HG03159 (cell line): ENCODE measurements around the gene FAM117B.
"Not testable (repeated sequence)": the region's sequence is repeated elsewhere in the genome, so short reads cannot be mapped to it uniquely, and the experiment has no call there.

Experiments
- ATAC-seq: cut with Tn5 transposase; IDR thresholded peaks from one replicate; pipeline ENCODE4 v1.9.1; 2021; ENCODE audit warnings: mild to moderate bottlenecking, moderate library complexity; ENCODE audit not compliant: unreplicated experiment

FAM117B gene

GRCh38 chr2:202636213-202636513 lies 1.4 kb downstream of the FAM117B start:
- ATAC-seq, result no peak

GRCh38 chr2:202638721-202639120 lies 4.0 kb downstream of the FAM117B start:
- no peak for ATAC-seq

DNA sequence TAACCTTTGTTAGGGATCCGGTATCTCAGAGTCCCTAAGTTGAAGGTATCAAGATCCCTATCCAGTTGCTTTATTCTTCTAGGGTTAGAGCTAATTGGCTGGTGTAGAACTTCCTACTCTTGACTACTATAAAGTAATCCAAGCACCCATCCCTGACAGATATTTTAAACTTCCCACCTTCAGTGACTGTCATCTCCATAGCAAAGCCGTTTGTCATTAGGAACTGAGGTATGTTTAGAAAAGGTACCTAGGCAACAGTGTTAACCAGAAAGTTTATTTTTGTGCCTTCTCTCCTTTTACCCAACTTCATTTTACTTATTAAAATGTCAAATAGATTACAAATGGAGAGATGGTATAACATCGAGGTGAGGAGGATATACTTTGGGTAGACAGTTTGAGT lies 4.5 kb downstream of the FAM117B start:
- no peak for ATAC-seq

DNA sequence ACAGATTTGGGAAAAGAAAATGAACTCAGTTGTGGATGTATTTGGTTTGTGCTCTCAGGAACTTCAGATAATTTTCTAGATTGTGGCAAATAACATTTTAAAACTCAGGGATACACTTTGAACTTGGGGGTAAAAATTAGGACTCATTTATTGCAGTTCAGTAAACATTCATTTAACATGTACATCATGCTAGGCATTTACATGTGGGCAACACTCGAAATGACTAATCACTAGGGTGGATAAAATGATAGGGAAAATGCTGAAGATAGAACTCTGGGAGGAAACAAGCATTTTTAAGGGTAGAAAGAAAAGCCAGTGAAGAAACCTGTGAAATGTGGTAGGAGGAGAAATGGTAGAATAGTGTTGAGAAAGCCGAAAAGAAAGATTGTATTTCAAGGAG lies 7.8 kb downstream of the FAM117B start:
- ATAC-seq, result no peak

DNA sequence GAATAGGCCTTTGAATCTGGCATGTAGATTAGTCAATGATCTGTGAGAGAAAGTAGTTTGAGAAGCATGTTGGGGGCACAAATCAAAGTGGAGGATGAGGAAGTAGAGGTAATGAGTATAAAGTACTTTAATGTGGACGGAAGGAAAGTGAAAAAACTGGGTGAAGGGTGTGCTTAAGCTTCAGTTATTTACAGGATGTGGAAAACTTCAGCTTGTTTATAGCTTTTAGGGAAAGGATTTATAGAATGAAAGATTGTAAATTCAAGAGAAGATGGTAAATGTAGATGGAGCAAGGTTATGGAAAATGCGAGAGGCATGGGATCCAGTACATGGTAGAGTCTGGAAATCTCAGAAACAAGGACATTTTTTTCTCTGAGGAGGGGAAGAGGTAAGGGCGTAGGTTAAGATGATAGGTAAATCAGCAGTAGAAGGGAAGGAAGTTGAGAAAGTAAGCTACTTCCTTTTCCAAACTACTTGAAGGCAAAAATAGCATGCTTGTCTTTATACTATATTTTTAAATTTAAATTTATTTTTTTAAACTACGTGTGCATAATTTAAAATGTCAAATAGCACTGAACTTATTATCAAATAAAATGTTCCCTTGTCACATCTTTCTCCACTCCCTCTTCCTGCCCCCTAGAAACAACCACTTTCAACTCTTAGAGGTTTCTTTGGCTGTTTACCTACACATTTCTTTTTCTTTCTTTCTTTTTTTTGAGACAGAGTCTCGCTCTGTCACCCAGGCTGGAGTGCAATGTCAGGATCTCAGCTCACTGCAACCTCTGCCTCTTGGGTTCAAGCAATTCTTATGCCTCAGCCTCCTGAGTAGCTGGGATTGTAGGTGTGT lies 8.5 kb downstream of the FAM117B start:
- ATAC-seq, result no peak

DNA sequence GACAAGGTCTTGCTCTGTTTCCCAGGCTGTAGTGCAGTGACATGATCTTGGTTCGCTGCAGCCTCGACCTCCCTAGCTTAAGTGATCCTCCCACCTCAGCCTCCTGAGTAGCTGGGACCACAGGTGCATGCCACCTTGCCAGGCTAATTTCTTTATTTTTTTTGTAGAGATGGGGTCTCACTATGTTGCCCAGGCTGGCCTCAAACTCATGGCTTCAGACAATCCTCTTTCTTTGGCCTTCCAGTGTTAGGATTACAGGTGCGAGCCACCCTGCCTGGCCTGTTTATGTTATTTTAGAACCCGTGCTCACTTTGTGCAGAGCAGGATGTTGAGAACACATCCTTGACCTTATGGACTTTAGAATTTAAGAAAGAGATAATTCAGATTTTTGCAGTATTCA lies 17.4 kb downstream of the FAM117B start:
- no peak for ATAC-seq

DNA sequence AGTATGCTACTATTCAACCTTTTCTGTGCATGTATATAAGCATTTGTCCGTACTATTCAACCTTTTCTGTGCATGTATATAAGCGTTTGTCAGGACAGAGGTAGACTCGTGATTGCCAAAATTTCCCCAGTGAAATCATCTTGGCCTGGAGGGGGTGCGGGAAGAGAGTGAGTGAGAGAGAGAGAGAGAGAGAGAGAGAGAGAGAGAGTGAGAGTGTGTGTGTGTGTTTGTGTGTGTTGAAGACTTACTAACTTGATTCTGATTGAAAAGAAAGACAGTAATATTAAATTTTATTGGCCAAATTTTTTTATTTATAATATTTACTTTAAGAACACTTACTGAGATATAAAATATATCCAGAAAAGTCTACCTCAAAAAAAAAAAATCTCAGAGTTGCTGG lies 19.1 kb downstream of the FAM117B start:
- ATAC-seq, result no peak

DNA sequence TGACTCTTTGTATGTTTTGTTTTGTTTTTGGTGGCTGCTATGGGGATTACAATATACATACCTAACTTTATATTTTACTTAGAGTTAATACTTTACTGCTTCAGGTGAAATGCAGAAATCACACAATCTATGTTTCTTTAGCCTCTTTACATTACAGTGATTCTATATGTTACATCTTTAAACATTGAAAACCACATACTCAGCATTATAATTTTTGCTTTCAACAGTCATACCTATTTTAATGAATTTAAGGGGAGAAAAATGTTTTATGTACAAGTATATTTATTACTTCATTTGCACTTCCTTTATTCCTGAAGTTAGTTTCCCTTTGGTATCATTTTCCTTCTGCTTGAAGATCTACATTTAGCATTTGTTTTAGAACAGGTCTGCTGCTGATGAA lies 23.1 kb downstream of the FAM117B start:
- ATAC-seq, result no peak

DNA sequence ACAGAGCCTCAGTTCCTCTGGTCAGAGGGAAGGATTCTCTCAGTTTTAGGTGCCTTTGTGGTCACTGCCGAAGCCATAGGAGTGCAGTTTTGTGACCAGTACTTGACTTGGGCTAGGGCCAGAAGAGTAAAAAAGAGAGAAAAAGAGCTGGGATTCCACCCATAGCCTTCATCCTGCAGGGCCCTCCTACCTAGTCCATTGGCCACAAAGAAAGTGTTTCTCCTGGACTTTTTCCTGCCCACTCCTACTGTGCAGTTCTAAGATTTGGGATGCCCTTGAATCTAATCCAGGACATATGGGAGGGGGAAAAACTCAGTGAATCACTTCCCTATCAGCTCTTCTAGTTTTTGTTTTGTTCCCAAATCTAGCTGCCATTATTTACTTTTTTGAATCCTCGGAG lies 26.0 kb downstream of the FAM117B start:
- ATAC-seq, result no peak

GRCh38 chr2:202669841-202670240 lies 35.1 kb downstream of the FAM117B start:
- no peak for ATAC-seq

DNA sequence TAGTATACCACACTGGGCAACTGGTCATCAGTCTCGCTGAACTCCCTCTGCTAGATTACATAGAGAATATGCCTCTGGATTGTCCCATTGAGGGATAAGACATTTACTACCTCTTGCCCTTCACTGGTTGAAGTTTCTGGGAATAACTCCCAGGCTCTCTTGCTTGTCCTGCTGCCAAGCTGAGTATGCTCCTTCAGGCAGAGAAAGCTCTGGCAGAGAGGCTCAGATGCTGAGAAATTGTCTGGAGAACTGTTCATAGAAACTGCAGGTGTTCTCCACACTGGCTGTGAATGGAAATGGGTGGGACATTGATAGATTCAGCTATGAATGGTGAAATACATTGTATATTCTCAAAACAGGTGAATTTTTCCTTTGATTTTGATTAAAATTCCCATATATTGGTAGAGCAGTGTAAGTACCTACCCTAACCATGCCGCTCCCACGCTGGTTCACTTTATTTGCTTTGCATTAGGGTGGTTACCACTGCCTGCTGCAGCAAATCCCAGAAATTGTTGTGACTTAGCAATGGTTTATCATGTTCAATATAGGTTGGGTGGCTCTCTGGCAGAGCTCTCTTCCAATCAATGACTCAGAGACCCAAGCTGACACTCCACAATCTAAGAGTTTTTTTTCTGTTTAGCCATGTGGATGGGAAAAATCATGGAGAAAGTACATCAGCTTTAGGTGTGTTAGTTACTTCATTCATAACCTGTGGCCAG lies 36.7 kb downstream of the FAM117B start:
- ATAC-seq, result no peak

DNA sequence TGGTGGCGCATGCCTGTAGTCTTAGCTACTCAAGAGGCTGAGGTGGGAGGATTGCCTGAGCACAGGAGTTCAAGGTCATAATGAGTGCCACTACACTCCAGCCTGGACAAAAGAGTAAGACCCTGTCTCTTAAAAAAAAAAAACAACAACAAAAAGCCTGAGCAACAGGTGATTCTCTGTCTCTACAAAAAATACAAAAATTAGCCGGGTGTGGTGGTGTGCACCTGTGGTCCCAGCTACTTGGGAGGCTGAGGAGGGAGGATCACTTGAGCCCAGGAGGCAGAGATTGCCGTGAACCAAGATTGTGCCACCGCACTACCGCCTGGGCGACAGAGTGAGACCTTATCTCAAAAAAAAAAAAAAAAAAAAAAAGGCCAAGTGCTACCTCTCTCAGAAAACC lies 40.3 kb downstream of the FAM117B start:
- ATAC-seq, result not testable (repeated sequence)

- no peak for ATAC-seq
These were observed 45.2 kb downstream of the FAM117B start for GRCh38 chr2:202679980-202680379.

GRCh38 chr2:202680512-202680911 lies 45.7 kb downstream of the FAM117B start:
- no peak for ATAC-seq

DNA sequence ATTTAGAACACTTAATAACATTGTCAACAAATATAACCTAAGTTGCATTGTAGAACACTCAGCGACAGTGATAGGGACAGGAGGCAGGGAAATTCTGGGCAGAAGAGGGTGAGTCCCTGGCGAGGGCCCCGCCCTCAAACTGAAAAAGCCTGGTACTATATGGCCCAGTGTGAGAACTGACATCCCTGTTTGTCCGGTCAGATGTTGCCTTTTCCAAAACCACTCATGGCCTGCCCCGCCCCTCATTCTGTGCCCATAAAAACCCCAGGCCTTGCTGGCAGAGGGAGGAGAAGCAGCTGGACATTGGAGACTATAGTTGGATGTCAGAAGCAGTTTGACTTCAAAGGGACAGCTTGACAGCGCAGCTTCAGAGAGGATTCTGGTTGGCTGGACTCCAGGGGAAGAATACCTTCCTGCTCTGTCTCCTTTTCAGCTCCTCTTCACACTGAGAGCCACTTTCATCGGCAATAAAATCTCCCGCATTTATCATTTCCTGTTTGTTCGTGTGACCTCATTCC lies 47.0 kb downstream of the FAM117B start:
- no peak for ATAC-seq

DNA sequence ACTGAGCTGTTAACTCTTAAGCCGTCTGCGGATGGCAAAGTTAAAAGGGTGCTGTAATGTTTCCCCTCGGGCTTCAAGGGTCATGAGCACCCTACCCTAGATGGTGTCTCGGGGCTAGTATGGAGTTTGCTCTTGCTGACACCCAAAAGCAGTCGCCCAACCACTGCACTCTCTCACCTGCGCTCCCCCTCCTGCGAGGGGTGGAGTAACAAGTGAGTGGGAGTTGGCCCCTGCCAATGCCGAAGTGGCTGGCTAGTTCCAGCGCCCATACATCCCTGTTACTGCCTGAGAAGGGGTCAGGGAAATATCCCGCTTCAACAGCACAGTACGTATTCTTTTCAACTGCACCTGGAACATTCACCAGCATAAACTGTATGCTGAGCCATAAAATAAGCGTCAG lies 47.5 kb downstream of the FAM117B start:
- no peak for ATAC-seq

GRCh38 chr2:202687276-202687675 lies 52.5 kb downstream of the FAM117B start:
- no peak for ATAC-seq

GRCh38 chr2:202689459-202689858 lies 54.7 kb downstream of the FAM117B start:
- no peak for ATAC-seq

DNA sequence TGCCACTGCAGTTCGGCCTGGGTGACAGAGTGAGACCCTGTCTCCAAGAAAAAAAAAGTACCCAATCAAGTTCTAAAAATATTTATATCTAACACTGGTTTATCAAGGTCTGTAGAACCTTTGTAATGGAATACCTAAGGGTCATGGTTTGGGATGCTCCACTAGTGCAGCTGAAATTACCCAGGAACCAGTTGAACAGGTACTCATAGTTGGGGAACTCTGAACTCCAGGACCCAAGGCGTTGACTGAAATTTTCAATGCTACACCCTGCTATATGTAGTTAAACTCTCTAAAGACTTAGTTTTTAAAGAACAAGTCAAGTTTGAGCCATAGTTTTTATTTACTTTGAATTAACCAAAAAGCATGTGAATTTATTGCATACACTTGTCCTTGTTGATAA lies 55.1 kb downstream of the FAM117B start:
- ATAC-seq, result no peak

DNA sequence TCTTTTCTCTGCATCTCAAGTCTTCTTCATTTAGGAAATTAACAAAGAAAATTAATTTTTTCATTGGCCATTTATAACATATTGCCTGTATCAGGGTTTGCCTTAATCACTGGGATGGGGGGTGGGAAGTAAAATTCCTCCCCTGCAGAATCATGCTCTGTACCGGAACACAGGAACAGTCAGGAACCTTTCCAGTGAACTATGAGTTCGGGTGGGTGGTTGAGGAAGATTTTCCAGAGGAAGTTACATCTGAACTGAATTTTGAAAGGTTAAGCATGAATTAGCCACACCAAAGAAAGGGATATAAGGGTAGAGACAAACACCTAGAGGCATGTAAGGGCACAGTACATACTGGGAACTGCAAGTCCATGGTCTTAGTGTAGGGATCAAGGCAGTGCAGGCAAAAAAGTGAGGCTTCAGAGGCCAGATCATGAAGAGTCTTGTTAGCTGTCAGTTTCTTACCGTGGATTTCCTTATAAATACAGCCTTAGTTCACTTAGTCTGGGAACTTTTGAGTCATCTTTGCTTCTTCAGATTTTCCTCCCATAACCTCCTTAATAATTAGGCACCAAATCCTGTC lies 55.6 kb downstream of the FAM117B start:
- ATAC-seq, result no peak

GRCh38 chr2:202693503-202693902 lies 58.7 kb downstream of the FAM117B start:
- ATAC-seq, result no peak

DNA sequence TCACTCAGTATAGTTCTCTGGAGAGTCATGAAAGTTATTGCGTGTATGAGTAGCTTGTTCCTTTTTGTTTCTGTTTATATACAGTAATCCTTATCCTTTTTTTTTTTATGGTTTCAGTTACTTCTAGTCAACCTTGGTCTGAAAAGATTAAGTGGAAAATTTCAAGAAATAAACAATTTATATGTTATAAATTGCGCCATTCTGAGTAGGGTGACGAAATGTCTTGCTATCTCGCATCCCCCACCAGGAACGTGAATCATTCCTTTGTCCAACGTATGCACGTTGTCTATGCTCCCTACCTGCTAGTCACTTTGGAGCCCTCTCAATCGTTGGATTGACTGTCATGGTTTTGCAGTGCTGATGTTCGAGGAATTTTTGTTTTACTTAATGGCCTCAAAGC lies 60.4 kb downstream of the FAM117B start:
- no peak for ATAC-seq
